ENCODE data around the gene INSC. TPM values are rescaled to one million over a fixed set of nuclear protein-coding genes. Genes with fewer than 3 reads are reported as not detected.

Gene INSC
- total RNA-seq, 1 experiment from 2014 or later: 0.17 TPM

DNA sequence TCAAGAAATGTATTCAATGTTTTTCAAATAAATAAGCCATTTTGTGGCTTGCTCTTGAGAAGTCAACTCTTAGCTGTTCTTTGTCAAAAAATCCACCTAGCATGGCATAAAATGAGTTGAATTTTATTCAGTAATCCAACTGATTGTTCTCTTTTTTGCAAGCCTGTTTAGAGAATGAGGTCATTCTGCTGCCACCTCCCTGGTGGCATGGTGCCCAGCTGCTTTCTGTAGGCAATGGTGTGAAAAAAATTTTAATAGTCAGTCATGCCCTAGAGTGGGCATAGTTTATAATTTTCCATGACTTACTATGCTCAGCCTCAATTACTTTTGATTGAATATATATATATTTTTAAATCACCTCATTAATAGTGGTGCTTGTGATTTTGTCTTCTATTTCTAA is 177.2 kb downstream of the INSC start:
- intact Hi-C loops (cut with micrococcal nuclease): no loop called here
- no peak overlapping the region for H3K4me2 ChIP-seq (ENCODE audit: low read length)
- H3K4me3 ChIP-seq (replicated peaks in 1 of 2; ENCODE audit: low read depth in 1 of 2, low read length in 2 of 2): no peak overlapping the region

More for the DNA sequence above, 177.2 kb downstream of the INSC start:
- ChIA-PET CTCF (no interaction called here), POLR2A (no interaction called here), RAD21 (ENCODE audit: low non-redundant PET in 1 of 2, low total read pairs in 2 of 2, uncharacterized antibody in 2 of 2, unreplicated experiment in 2 of 2) (no interaction called here)
- Histone ChIP-seq H3K27ac (ENCODE audit: low read depth, low read length) (no peak overlapping the region), H3K9me3 (ENCODE audit: control insufficient read depth in 1 of 2, insufficient read depth in 1 of 2, low read depth in 1 of 2, low read length in 2 of 2) (no peaks in the 10 kb centered on the region), H3K9me2 (ENCODE audit: insufficient read depth) (no peaks in the 10 kb centered on the region), H2AFZ (ENCODE audit: low read depth, low read length, poor library complexity, severe bottlenecking) (no peak overlapping the region), H3K36me3 (ENCODE audit: control insufficient read depth in 1 of 2, insufficient read depth in 2 of 2, low read length in 2 of 2) (no peaks in the 10 kb centered on the region), H3K4me1 (ENCODE audit: control insufficient read depth in 1 of 2, insufficient read depth in 2 of 2, low read length in 2 of 2) (no peaks in the 10 kb centered on the region), H4K20me1 (ENCODE audit: insufficient read depth) (no peaks in the 10 kb centered on the region), H3K9ac (ENCODE audit: low read length) (no peak overlapping the region), H3K27me3 (ENCODE audit: insufficient read depth, low read length) (peaks cover 49% of the 10 kb centered on the region), H3K79me2 (ENCODE audit: insufficient read depth, low read length) (no peaks in the 10 kb centered on the region)
- ATAC-seq: no peak
- TF ChIP-seq POLR2AphosphoS5 (IDR thresholded peaks at IDR 0.05; ENCODE audit: low read depth, low read length) (no peak), EZH2 (IDR thresholded peaks at IDR 0.05) (no peak), JUND (IDR thresholded peaks at IDR 0.05) (no peak), CBX3 (IDR thresholded peaks at IDR 0.05; ENCODE audit: low read depth) (no peak), CTCF (IDR thresholded peaks at IDR 0.05 in 2 of 3, conservative IDR thresholded peaks at IDR 0.05 in 1 of 3; ENCODE audit: borderline replicate concordance in 1 of 3, insufficient read depth in 1 of 3, low read depth in 2 of 3, low read length in 2 of 3) (no peak), ELF1 (IDR thresholded peaks at IDR 0.05; ENCODE audit: borderline replicate concordance, low read depth) (no peak), SP1 (IDR thresholded peaks at IDR 0.05; ENCODE audit: low read depth) (no peak), ZBTB33 (IDR thresholded peaks at IDR 0.05; ENCODE audit: extremely low read depth, insufficient replicate concordance, low read length) (no peak), ZNF274 (IDR thresholded peaks at IDR 0.05; ENCODE audit: low read depth, low read length) (no peak), EZH2phosphoT487 (IDR thresholded peaks at IDR 0.05; ENCODE audit: borderline replicate concordance) (no peak)
- TF ChIP-seq, protein P1, sequence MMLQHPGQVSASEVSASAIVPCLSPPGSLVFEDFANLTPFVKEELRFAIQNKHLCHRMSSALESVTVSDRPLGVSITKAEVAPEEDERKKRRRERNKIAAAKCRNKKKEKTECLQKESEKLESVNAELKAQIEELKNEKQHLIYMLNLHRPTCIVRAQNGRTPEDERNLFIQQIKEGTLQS (IDR thresholded peaks at IDR 0.05): no peak
- TF ChIP-seq, protein P2, sequence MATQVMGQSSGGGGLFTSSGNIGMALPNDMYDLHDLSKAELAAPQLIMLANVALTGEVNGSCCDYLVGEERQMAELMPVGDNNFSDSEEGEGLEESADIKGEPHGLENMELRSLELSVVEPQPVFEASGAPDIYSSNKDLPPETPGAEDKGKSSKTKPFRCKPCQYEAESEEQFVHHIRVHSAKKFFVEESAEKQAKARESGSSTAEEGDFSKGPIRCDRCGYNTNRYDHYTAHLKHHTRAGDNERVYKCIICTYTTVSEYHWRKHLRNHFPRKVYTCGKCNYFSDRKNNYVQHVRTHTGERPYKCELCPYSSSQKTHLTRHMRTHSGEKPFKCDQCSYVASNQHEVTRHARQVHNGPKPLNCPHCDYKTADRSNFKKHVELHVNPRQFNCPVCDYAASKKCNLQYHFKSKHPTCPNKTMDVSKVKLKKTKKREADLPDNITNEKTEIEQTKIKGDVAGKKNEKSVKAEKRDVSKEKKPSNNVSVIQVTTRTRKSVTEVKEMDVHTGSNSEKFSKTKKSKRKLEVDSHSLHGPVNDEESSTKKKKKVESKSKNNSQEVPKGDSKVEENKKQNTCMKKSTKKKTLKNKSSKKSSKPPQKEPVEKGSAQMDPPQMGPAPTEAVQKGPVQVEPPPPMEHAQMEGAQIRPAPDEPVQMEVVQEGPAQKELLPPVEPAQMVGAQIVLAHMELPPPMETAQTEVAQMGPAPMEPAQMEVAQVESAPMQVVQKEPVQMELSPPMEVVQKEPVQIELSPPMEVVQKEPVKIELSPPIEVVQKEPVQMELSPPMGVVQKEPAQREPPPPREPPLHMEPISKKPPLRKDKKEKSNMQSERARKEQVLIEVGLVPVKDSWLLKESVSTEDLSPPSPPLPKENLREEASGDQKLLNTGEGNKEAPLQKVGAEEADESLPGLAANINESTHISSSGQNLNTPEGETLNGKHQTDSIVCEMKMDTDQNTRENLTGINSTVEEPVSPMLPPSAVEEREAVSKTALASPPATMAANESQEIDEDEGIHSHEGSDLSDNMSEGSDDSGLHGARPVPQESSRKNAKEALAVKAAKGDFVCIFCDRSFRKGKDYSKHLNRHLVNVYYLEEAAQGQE (IDR thresholded peaks at IDR 0.05; ENCODE audit: low read depth): no peak
- no TSS peak for BruUV-seq (replicated peaks)
- no peak for DNase-seq (ENCODE audit: low read depth, low spot score)

Measured in HCT116 (cell line).